T-helper 2 cell (primary cell): ENCODE results near the gene PCDHB12.
"Not testable (repeated sequence)": the region's sequence is repeated elsewhere in the genome, so short reads cannot be mapped to it uniquely, and the experiment has no call there.

Experiments
- DNase-seq, 5 experiments: peaks; one replicate each; pipeline versions ENCODE4 v3.0.0 to v3.0.0-alpha.2; 2012 to 2022

PCDHB12 gene

GRCh38 chr5:141210281-141210680, 1.8 kb downstream of the PCDHB12 start:
- not testable (repeated sequence) for DNase-seq

- not testable (repeated sequence) for DNase-seq
These were observed 2.3 kb downstream of the PCDHB12 start for GRCh38 chr5:141210849-141211248.

- DNase-seq = not testable (repeated sequence)
These were observed 5.3 kb downstream of the PCDHB12 start, which contains the start of gene PCDHB13 for GRCh38 chr5:141213656-141214339. PCDHB13 (plus strand) TSS chr5:141213919; CDS start chr5:141214124, 205 bp downstream.

GRCh38 chr5:141214583-141214982, 6.1 kb downstream of the PCDHB12 start:
- not testable (repeated sequence) for DNase-seq

- DNase-seq = not testable (repeated sequence)
These were observed 7.0 kb downstream of the PCDHB12 start for GRCh38 chr5:141215504-141215903.

- not testable (repeated sequence) for DNase-seq
These were observed 7.5 kb downstream of the PCDHB12 start for GRCh38 chr5:141216035-141216434.

GRCh38 chr5:141223112-141223783, 14.7 kb downstream of the PCDHB12 start, which contains the start of gene PCDHB14:
PCDHB14 (plus strand) TSS chr5:141223343; CDS start chr5:141223506, 163 bp downstream.
- peak in 1 of 5 experiments; percentile 6 for DNase-seq

GRCh38 chr5:141224844-141225243, 16.3 kb downstream of the PCDHB12 start:
- not testable (repeated sequence) for DNase-seq

GRCh38 chr5:141225421-141225820, 16.9 kb downstream of the PCDHB12 start:
- DNase-seq = not testable (repeated sequence)

GRCh38 chr5:141234109-141234667, 25.7 kb downstream of the PCDHB12 start:
- DNase-seq = no peak

- DNase-seq = not testable (repeated sequence)
These were observed 27.4 kb downstream of the PCDHB12 start for GRCh38 chr5:141235922-141236321.

GRCh38 chr5:141236516-141237313, 28.2 kb downstream of the PCDHB12 start:
- DNase-seq = no peak

- DNase-seq = no peak
These were observed 33.0 kb downstream of the PCDHB12 start for GRCh38 chr5:141241496-141241895.

- DNase-seq = no peak
These were observed 36.8 kb downstream of the PCDHB12 start, which contains the start of gene PCDHB15 for GRCh38 chr5:141245250-141245717. PCDHB15 (plus strand) TSS chr5:141245395; CDS start chr5:141245579, 184 bp downstream.

- DNase-seq = not testable (repeated sequence)
These were observed 38.5 kb downstream of the PCDHB12 start for GRCh38 chr5:141246971-141247370.

GRCh38 chr5:141247434-141247833, 38.9 kb downstream of the PCDHB12 start:
- DNase-seq = not testable (repeated sequence)

GRCh38 chr5:141250576-141250975, 42.1 kb downstream of the PCDHB12 start:
- DNase-seq = no peak

GRCh38 chr5:141258464-141258863, 49.9 kb downstream of the PCDHB12 start:
- DNase-seq = no peak

GRCh38 chr5:141258948-141259347, 50.4 kb downstream of the PCDHB12 start:
- no peak for DNase-seq

GRCh38 chr5:141260458-141261237, 52.1 kb downstream of the PCDHB12 start:
- no peak for DNase-seq

- no peak for DNase-seq
These were observed 52.7 kb downstream of the PCDHB12 start for GRCh38 chr5:141261238-141261546.
